Activated effector memory CD4-positive, alpha-beta T cell treated with anti-CD3 and anti-CD28 coated beads, Interleukin-2, amount 50 U/mL, for 16 hours (primary cell): ENCODE data around the gene SERF2.
"Not testable (repeated sequence)": the region's sequence is repeated elsewhere in the genome, so short reads cannot be mapped to it uniquely, and the experiment has no call there.

Experiments
- DNase-seq: peaks from one replicate; pipeline ENCODE4 v3.0.0-alpha.2; 2020

SERF2 gene

GRCh38 chr15:43830691-43831275, 38.7 kb downstream of the SERF2 start:
- not testable (repeated sequence) for DNase-seq

- DNase-seq: not testable (repeated sequence)
Measured at GRCh38 chr15:43831519-43832052, 39.5 kb downstream of the SERF2 start.

- DNase-seq: not testable (repeated sequence)
Measured at GRCh38 chr15:43832485-43832884, 40.4 kb downstream of the SERF2 start.

- DNase-seq: no peak
Measured at GRCh38 chr15:43845421-43845820, 53.3 kb downstream of the SERF2 start.
